Astrocyte (in vitro differentiated cells and primary cell): ENCODE data around the gene ITFG2. TPM values are rescaled to one million over a fixed set of nuclear protein-coding genes. Genes with fewer than 3 reads are reported as not detected.
"Not testable (repeated sequence)": the region's sequence is repeated elsewhere in the genome, so short reads cannot be mapped to it uniquely, and the experiment has no call there.

Experiments
- DNase-seq: peaks from one replicate; pipeline ENCODE4 v3.0.0-alpha.2; 2010; ENCODE audit warnings: low read depth
- FAIRE-seq: peaks from 2 replicates; lab custom pipeline; 2011; peaks lifted over from hg19 to GRCh38; lab: Jason Lieb, UNC
- H2AFZ ChIP-seq: 2 replicates; pipeline ENCODE4 v1.6.0; 2012; ENCODE audit warnings: low read depth, low read length, inconsistent platforms
- H3K27ac ChIP-seq: 2 replicates; pipeline ENCODE4 v1.5.1; 2011; ENCODE audit warnings: low read depth, low read length, inconsistent platforms
- H3K27me3 ChIP-seq: 2 replicates; pipeline ENCODE4 v1.6.0; 2011; ENCODE audit warnings: low read length, inconsistent platforms; ENCODE audit not compliant: insufficient read depth
- H3K36me3 ChIP-seq: 2 replicates; pipeline ENCODE4 v1.5.1; 2011; ENCODE audit warnings: low read length, inconsistent platforms; ENCODE audit not compliant: insufficient read depth
- H3K4me1 ChIP-seq: 2 replicates; pipeline ENCODE4 v1.5.1; 2011; ENCODE audit warnings: low read length, inconsistent platforms; ENCODE audit not compliant: insufficient read depth
- H3K4me2 ChIP-seq: 2 replicates; pipeline ENCODE4 v1.6.0; 2012; ENCODE audit warnings: low read length, inconsistent platforms
- H3K4me3 ChIP-seq: 2 replicates; pipeline ENCODE4 v1.5.1; 2011; ENCODE audit warnings: low read depth, mild to moderate bottlenecking, low read length, inconsistent platforms; ENCODE audit not compliant: insufficient read depth
- H3K79me2 ChIP-seq: 2 replicates; pipeline ENCODE4 v1.6.0; 2012; ENCODE audit warnings: mild to moderate bottlenecking, low read length, inconsistent platforms; ENCODE audit not compliant: insufficient read depth
- H3K9ac ChIP-seq: 2 replicates; pipeline ENCODE4 v1.6.0; 2012; ENCODE audit warnings: mild to moderate bottlenecking, low read length, inconsistent platforms
- H3K9me3 ChIP-seq: 2 replicates; pipeline ENCODE4 v1.5.1; 2012; ENCODE audit warnings: low read depth, mild to moderate bottlenecking, low read length, inconsistent platforms; ENCODE audit not compliant: insufficient read depth
- H4K20me1 ChIP-seq: 2 replicates; pipeline ENCODE4 v1.6.0; 2012; ENCODE audit warnings: low read length, inconsistent platforms; ENCODE audit not compliant: insufficient read depth
- H3K27ac Mint-ChIP-seq: one replicate; pipeline ENCODE4 v1.8.0; 2021; ENCODE audit warnings: mild to moderate bottlenecking, mixed read lengths; ENCODE audit not compliant: unreplicated experiment
- H3K27me3 Mint-ChIP-seq: one replicate; pipeline ENCODE4 v1.8.0; 2021; ENCODE audit warnings: low read depth, mixed read lengths; ENCODE audit not compliant: unreplicated experiment
- H3K36me3 Mint-ChIP-seq: one replicate; pipeline ENCODE4 v1.8.0; 2021; ENCODE audit warnings: low read depth, mixed read lengths; ENCODE audit not compliant: unreplicated experiment
- H3K4me1 Mint-ChIP-seq: one replicate; pipeline ENCODE4 v1.8.0; 2021; ENCODE audit warnings: low read depth, mixed read lengths; ENCODE audit not compliant: unreplicated experiment
- H3K4me3 Mint-ChIP-seq: one replicate; pipeline ENCODE4 v1.8.0; 2021; ENCODE audit warnings: mild to moderate bottlenecking, moderate library complexity, mixed read lengths; ENCODE audit not compliant: unreplicated experiment
- H3K9me3 Mint-ChIP-seq: one replicate; pipeline ENCODE4 v1.8.0; 2021; ENCODE audit warnings: mild to moderate bottlenecking, mixed read lengths; ENCODE audit not compliant: unreplicated experiment
- CTCF ChIP-seq: IDR thresholded peaks from 2 replicates; pipeline ENCODE4 v1.5.1; 2011; ENCODE audit warnings: low read depth, mild to moderate bottlenecking, inconsistent platforms, low read length, moderate library complexity; ENCODE audit not compliant: insufficient read depth
- EZH2 ChIP-seq: IDR thresholded peaks from 2 replicates; pipeline ENCODE4 v1.6.1; 2012; ENCODE audit warnings: mild to moderate bottlenecking, low read length, inconsistent platforms; ENCODE audit not compliant: insufficient read depth
- total RNA-seq: library from RNA; stranded (reverse); gene quantifications from 2 replicates; pipeline ENCODE4 v1.2.1, GENCODE V29; 2021

The ITFG2 gene
- total RNA-seq, 1 donor from 2014 or later: 20.2 TPM

- Mint-ChIP-seq H3K36me3 (peaks cover 5% of the 10 kb centered on the region), H3K9me3 (peaks cover 7% of the 10 kb centered on the region), H3K4me3 (no peak overlapping the region), H3K27me3 (peaks cover 46% of the 10 kb centered on the region), H3K4me1 (no peaks in the 10 kb centered on the region), H3K27ac (no peak overlapping the region)
- Histone ChIP-seq H3K9ac (no peak overlapping the region), H2AFZ (no peak overlapping the region), H3K27me3 (peaks cover 13% of the 10 kb centered on the region), H3K27ac (no peak overlapping the region), H3K4me3 (no peak overlapping the region), H3K4me1 (no peaks in the 10 kb centered on the region), H3K9me3 (no peaks in the 10 kb centered on the region), H4K20me1 (no peaks in the 10 kb centered on the region), H3K79me2 (no peaks in the 10 kb centered on the region), H3K36me3 (no peaks in the 10 kb centered on the region), H3K4me2 (no peak overlapping the region)
- no peak for DNase-seq
- no peak for FAIRE-seq
- TF ChIP-seq EZH2 (no peak), CTCF (no peak)
Measured at GRCh38 chr12:2769866-2770533, 42.5 kb upstream of the ITFG2 start.

- H3K4me3 ChIP-seq, H3K9ac ChIP-seq, H3K27ac ChIP-seq, H3K4me1 ChIP-seq, H3K27ac Mint-ChIP-seq, H3K9me3 ChIP-seq, H3K4me2 ChIP-seq, H2AFZ ChIP-seq, H3K36me3 Mint-ChIP-seq, H3K4me3 Mint-ChIP-seq, FAIRE-seq, H3K4me1 Mint-ChIP-seq, H4K20me1 ChIP-seq, H3K9me3 Mint-ChIP-seq, H3K36me3 ChIP-seq, H3K27me3 ChIP-seq, H3K79me2 ChIP-seq, DNase-seq: not testable (repeated sequence)
- H3K27me3 Mint-ChIP-seq: peaks cover 47% of the 10 kb centered on the region
Measured at GRCh38 chr12:2770544-2770943, 41.9 kb upstream of the ITFG2 start.

- H3K4me1 Mint-ChIP-seq: no peaks in the 10 kb centered on the region
- no peak for TF ChIP-seq EZH2
- TF ChIP-seq CTCF: no peak
- Histone ChIP-seq H3K9ac (no peak overlapping the region), H3K27me3 (peaks cover 14% of the 10 kb centered on the region), H3K4me3 (no peak overlapping the region), H3K9me3 (no peaks in the 10 kb centered on the region), H3K4me1 (no peaks in the 10 kb centered on the region), H3K27ac (no peak overlapping the region), H3K36me3 (no peaks in the 10 kb centered on the region), H3K4me2 (no peak overlapping the region), H3K79me2 (no peaks in the 10 kb centered on the region), H4K20me1 (no peaks in the 10 kb centered on the region), H2AFZ (no peak overlapping the region)
- FAIRE-seq (no peak), DNase-seq (no peak)
- H3K9me3 Mint-ChIP-seq: peaks cover 7% of the 10 kb centered on the region
- no peak overlapping the region for H3K4me3 Mint-ChIP-seq
- no peak overlapping the region for H3K27ac Mint-ChIP-seq
- H3K27me3 Mint-ChIP-seq: peaks cover 56% of the 10 kb centered on the region
- H3K36me3 Mint-ChIP-seq: peaks cover 7% of the 10 kb centered on the region
Measured at GRCh38 chr12:2772370-2772769, 40.1 kb upstream of the ITFG2 start.
